ENCODE results near the gene ABLIM1.

- no peak for TF ChIP-seq POLR2AphosphoS5 (IDR thresholded peaks at IDR 0.05; ENCODE audit: low read depth, low read length)
- TF ChIP-seq TAF1 (IDR thresholded peaks at IDR 0.05; ENCODE audit: low read depth, low read length) = no peak
- TF ChIP-seq POLR2A (IDR thresholded peaks at IDR 0.05; ENCODE audit: low read depth, low read length) = no peak
These were observed 25.5 kb upstream of the ABLIM1 start for GRCh38 chr10:114683593-114683992.

Data from GM12891 (cell line).